Uterus (tissue), 4 donors: ENCODE data around the gene HSPB6. TPM values are rescaled to one million over a fixed set of nuclear protein-coding genes. Genes with fewer than 3 reads are reported as not detected.

Experiments used
- DNase-seq, 2 donors: peaks; one replicate each; pipeline ENCODE4 v3.0.0-alpha.2; 2019 to 2020
- H3K27ac ChIP-seq, 2 donors: fragments of 200-600 bp; sonication (generic); 1 replicate in 1 of 2; 2 replicates in 1 of 2; pipeline ENCODE4 v1.5.1; 2016 to 2018
- H3K27me3 ChIP-seq, 2 donors: fragments of 200-600 bp; sonication (generic); one replicate each; pipeline ENCODE4 v1.5.1; 2018 to 2019; ENCODE audit warnings: control low read depth in 1 of 2
- H3K36me3 ChIP-seq, 2 donors: fragments of 200-600 bp; sonication (generic); one replicate each; pipeline ENCODE4 v1.5.1; 2019; ENCODE audit warnings: control low read depth in 1 of 2
- H3K4me1 ChIP-seq, 2 donors: fragments of 200-600 bp; sonication (generic); one replicate each; pipeline ENCODE4 v1.5.1; 2018 to 2019; ENCODE audit warnings: control low read depth in 1 of 2
- H3K4me3 ChIP-seq, 2 donors: fragments of 200-600 bp; sonication (generic); 1 replicate in 1 of 2; 2 replicates in 1 of 2; pipeline ENCODE4 v1.5.1; 2018 to 2019; ENCODE audit warnings: mild to moderate bottlenecking in 1 of 2
- H3K9me3 ChIP-seq, 2 donors: fragments of 200-600 bp; sonication (generic); one replicate each; pipeline ENCODE4 v1.5.1; 2019; ENCODE audit warnings: control low read depth in 1 of 2
- POLR2A ChIP-seq, 2 donors: fragments of 450-650 bp; IDR thresholded peaks; one replicate each; pipeline ENCODE4 v1.6.1; 2016; ENCODE audit warnings: antibody characterized with exemption in 2 of 2, mild to moderate bottlenecking in 1 of 2, moderate library complexity in 1 of 2
- intact Hi-C: fragments of 100-400 bp; cut with DNase I; formaldehyde crosslinking; loops from one replicate; pipeline ENCODE4 v1.15.1; 2023; ENCODE audit warnings: low total_unique reads
- total RNA-seq, 4 donors: library from RNA; depleted of rRNA in 3 of 4; stranded (reverse); fragments of >200 nt in 3 of 4; gene quantifications; one replicate each; pipeline versions ENCODE4 v1.1.0 to v1.2.4, GENCODE V29; 2014 to 2023
- TF ChIP-seq, protein P1 (sequence below), 4 experiments: fragments of 200-600 bp in 2 of 4; fragments of 450-650 bp in 2 of 4; sonication (generic) in 2 of 4; IDR thresholded peaks; one replicate each; pipeline ENCODE4 v1.5.1; 2016 to 2019; ENCODE audit warnings: antibody characterized with exemption in 4 of 4, mild to moderate bottlenecking in 2 of 4, moderate library complexity in 1 of 4
- donor health status: DM: yes; HTN: yes; CAD: no.

HSPB6 gene
- total RNA-seq, 4 donors from 2014 or later: 24.5 to 217 (median 134) TPM

DNA sequence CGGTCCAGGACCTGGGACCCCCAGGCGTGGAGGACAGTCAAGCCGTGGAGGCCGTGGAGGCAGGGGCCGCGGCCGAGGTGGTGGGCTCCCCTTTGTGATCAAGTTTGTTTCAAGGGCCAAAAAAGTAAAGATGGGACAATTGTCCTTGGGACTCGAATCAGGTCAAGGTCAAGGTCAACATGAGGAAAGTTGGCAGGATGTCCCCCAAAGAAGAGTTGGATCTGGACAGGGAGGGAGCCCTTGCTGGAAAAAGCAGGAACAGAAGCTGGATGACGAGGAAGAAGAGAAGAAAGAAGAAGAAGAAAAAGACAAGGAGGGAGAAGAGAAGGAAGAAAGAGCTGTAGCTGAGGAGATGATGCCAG lies 36.7 kb downstream of the HSPB6 start:
- intact Hi-C loops: no loop called here
- TF ChIP-seq, protein P1, sequence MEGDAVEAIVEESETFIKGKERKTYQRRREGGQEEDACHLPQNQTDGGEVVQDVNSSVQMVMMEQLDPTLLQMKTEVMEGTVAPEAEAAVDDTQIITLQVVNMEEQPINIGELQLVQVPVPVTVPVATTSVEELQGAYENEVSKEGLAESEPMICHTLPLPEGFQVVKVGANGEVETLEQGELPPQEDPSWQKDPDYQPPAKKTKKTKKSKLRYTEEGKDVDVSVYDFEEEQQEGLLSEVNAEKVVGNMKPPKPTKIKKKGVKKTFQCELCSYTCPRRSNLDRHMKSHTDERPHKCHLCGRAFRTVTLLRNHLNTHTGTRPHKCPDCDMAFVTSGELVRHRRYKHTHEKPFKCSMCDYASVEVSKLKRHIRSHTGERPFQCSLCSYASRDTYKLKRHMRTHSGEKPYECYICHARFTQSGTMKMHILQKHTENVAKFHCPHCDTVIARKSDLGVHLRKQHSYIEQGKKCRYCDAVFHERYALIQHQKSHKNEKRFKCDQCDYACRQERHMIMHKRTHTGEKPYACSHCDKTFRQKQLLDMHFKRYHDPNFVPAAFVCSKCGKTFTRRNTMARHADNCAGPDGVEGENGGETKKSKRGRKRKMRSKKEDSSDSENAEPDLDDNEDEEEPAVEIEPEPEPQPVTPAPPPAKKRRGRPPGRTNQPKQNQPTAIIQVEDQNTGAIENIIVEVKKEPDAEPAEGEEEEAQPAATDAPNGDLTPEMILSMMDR (IDR thresholded peaks at IDR 0.05): no peak
- TF ChIP-seq POLR2A (IDR thresholded peaks at IDR 0.05): no peak
- DNase-seq: no peak
- Histone ChIP-seq H3K4me1 (peaks cover 8 to 10% of the 10 kb centered on the region in 2 donors), H3K27ac (no peak overlapping the region), H3K27me3 (no peaks in the 10 kb centered on the region), H3K4me3 (no peak overlapping the region), H3K9me3 (no peaks in the 10 kb centered on the region), H3K36me3 (no peaks in the 10 kb centered on the region)

DNA sequence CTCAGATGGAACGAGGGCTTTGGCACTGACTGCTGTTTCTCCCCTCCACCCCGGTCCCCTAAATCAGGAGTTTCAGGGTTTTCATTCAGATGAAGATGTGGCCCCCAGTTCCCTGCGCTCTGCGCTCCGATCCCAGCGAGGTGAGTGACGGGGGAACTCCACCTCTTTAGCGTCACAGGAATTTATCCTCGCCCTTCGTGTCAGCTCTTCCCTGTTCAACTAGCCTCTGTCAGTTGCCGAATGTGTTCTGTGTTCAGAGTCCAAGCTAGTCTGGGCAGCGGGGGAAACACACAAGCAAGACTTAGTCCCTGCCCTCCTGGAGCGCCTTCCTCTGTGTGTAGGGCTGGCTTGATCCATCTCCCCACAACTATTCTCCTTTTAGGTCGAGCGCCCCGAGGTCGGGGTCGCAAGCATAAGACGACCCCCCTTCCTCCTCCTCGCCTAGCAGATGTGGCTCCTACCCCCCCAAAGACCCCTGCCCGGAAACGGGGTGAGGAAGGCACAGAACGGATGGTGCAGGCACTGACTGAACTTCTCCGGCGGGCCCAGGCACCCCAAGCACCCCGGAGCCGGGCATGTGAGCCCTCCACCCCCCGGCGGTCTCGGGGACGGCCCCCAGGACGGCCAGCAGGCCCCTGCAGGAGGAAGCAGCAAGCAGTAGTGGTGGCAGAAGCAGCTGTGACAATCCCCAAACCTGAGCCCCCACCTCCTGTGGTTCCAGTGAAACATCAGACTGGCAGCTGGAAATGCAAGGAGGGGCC lies 37.2 kb downstream of the HSPB6 start:
- Histone ChIP-seq H3K4me3 (no peak overlapping the region), H3K36me3 (no peaks in the 10 kb centered on the region)

DNA sequence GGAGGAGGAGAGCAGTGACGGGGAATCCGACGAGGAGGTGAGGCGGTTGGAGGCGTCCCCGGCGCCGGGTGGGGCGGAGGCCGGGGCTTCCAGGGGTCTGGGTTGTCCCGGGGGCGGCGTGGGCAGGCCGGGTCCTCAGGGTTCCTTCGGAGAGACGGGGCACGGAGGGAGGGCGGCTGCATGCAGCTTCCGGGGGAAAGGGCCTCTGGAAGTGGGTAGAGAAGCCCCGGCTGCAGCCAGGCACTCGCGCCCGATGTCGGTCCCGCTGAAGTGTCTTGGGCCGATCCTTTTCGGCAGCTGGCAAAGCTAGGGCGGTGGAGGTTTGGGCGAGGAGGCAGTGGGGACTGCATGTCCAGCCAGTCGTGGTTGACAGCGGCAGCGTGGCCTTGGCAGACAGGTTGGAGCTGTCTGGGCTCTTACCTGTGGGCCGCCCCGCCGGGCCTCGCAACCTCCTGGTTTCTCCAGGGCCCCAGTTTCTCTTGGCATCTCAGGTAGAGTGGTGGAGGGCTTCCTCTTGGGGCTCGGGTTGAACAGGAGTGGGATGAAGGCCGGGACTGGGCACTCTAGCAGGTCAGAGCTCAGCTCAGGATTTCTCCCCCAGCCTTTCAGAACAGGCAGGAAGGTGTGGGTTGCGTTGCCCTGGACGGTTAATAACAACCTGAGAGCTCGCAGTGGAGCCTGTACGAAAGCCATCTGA lies 38.3 kb downstream of the HSPB6 start:
- H3K27ac ChIP-seq: peak overlapping the region; percentile 83 to 90
- peaks cover 8 to 11% of the 10 kb centered on the region in 2 donors for H3K4me1 ChIP-seq
- no peaks in the 10 kb centered on the region for H3K27me3 ChIP-seq
- DNase-seq: peak; percentile 46 to 52
- no peaks in the 10 kb centered on the region for H3K36me3 ChIP-seq
- TF ChIP-seq POLR2A (IDR thresholded peaks at IDR 0.05): no peak
- TF ChIP-seq, protein P1 (IDR thresholded peaks at IDR 0.05): no peak
- H3K4me3 ChIP-seq: peak overlapping the region; percentile 53 to 82
- intact Hi-C loops: loop anchor here (10.0 kb wide), 1 partner anchor 174 kb away; the partner anchor contains the start of gene TMEM147
- no peaks in the 10 kb centered on the region for H3K9me3 ChIP-seq

More for the DNA sequence above, 37.2 kb downstream of the HSPB6 start:
- no peaks in the 10 kb centered on the region for H3K27me3 ChIP-seq
- TF ChIP-seq POLR2A (IDR thresholded peaks at IDR 0.05): no peak
- TF ChIP-seq, protein P1 (IDR thresholded peaks at IDR 0.05): no peak
- H3K9me3 ChIP-seq: no peaks in the 10 kb centered on the region
- intact Hi-C loops: loop anchor here (10.0 kb wide), 1 partner anchor 175 kb away; the partner anchor contains the start of gene TMEM147
- DNase-seq: no peak
- no peak overlapping the region for H3K27ac ChIP-seq
- H3K4me1 ChIP-seq: peaks cover 8 to 11% of the 10 kb centered on the region in 2 donors

DNA sequence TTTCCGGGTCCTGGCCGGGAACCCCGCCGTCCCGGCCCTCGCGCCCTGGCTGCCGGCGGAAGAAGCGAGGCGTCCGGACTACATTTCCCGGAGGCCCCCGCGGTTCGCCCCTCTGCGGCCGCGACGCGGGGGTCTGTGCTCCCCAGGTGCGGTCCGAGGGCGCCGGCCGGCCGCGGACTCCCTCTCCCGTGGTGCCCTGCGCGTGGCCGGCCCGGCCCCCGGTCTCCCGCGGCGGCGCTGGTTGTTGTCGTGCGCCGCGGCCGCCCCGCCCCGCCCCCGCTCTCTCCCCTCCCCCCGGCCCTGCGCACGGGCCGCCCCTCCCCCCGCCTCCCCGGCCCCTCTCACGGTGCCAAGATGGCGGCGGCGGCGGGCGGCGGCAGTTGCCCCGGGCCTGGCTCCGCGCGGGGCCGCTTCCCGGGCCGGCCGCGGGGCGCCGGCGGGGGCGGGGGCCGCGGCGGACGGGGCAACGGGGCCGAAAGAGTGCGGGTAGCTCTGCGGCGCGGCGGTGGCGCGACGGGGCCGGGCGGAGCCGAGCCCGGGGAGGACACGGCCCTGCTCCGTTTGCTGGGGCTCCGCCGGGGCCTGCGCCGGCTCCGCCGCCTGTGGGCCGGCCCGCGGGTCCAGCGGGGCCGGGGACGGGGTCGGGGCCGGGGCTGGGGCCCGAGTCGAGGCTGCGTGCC lies 39.0 kb downstream of the HSPB6 start, which contains the start of gene KMT2B:
Gene KMT2B, plus strand, starts transcription at position 339 of the 680 bp plus-strand sequence. Its CDS starts 16 bp downstream, at position 355.
- Histone ChIP-seq H3K4me1 (peaks cover 8 to 11% of the 10 kb centered on the region in 2 donors), H3K4me3 (peak within 1 kb of the TSS; percentile 72 to 85), H3K9me3 (no peaks in the 10 kb centered on the region), H3K36me3 (no peaks in the 10 kb centered on the region), H3K27ac (peak within 1 kb of the TSS; percentile 90 to 92), H3K27me3 (no peaks in the 10 kb centered on the region)
- DNase-seq: peak in 1 of 2 donors; percentile 95
- intact Hi-C loops: loop anchor here (10.0 kb wide), 1 partner anchor 173 kb away; the partner anchor contains the start of gene TMEM147
- TF ChIP-seq, protein P1 (IDR thresholded peaks at IDR 0.05): no peak
- peak; percentile 4 to 35 for TF ChIP-seq POLR2A (IDR thresholded peaks at IDR 0.05)
